CD4-positive, alpha-beta T cell treated with Interleukin-17A for 1 hour (primary cell): ENCODE data around the gene MYOZ3.

Experiments used
- DNase-seq: peaks from one replicate; pipeline ENCODE4 v3.0.0-alpha.2; 2020

The MYOZ3 gene

DNA sequence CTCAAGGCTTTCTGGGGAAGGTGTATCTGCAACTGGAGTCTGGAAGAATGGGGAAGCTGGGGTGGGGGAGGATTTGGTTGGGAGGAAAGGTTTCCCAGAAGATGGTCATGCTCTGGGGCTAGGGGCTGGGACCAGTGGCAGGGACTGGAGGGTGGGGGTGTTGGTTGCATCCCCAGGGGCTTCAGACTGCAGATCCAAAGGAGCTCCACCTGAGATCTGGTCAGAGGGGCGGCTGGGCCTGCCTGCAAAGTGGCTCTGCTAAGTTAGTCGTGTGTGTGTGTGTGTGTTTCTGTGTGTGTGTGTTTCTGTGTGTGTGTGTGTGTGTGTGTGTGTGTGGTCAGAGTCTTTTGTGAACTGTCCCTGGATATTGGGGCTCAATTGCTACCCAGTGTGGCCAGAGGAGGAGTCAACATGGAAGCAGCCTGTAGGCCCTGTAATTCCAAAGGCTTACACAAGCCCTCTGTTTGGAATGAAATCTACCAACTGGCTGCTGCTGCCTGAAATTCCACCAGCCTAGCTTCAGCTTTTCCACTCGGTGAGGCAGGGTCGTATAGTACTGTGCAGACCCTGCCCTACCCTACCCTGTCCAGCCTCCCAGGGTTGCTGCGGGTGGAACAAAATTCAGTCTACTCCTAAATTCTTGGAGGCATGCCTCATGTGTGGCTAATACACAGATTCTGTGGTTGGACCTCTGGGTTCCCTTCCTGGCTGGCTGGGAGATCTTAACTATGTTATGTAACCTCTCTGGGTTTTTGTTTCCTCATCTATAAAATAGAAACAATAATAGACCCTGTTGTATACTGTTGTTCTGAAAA lies 33.1 kb upstream of the MYOZ3 start:
- DNase-seq, result no peak

DNA sequence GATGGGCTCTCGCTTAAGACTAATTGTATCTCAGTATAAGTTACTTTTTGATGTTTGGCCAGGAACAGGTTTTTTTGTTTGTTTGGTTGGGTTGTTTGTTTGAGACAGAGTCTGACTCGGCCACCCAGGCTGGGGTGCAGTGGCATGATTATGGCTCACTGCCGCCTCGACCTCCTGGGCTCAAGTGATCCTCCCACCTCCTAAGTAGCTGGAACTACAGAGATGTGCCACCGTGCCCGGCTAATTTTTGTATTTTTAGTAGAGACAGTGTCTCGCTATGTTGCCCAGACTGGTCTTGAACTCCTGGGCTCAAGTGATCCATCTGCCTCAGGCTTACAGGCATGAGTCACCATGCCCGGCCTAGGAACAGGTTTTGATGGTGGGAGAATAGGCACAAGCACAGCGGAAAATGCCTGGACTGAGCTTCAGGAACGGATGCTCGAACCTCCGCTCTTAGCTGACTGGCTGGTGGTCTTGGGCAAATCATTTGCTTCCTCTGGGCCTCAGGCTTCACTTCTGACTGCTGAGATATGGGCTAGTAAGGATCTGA lies 32.0 kb upstream of the MYOZ3 start:
- no peak for DNase-seq

DNA sequence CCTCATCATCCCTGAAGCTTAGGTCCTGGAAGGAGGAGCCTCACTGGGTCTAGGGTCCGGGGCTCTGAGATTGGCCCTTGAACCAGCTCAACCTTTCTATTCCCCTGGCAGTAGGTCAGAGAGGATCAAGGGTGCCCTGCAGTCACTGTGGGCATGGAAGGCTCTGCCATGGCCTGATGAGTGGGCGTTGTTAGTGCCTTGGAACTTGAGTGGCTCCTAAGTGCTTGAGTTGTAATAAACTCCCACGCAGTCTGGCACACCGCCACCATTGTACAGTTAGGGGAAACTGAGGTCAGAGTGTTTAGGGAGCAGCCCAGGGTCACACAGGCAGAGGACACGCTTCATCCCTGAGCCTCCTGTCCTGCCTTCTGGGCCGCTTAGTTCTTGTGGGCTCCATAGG lies 31.0 kb upstream of the MYOZ3 start:
- DNase-seq, result no peak

DNA sequence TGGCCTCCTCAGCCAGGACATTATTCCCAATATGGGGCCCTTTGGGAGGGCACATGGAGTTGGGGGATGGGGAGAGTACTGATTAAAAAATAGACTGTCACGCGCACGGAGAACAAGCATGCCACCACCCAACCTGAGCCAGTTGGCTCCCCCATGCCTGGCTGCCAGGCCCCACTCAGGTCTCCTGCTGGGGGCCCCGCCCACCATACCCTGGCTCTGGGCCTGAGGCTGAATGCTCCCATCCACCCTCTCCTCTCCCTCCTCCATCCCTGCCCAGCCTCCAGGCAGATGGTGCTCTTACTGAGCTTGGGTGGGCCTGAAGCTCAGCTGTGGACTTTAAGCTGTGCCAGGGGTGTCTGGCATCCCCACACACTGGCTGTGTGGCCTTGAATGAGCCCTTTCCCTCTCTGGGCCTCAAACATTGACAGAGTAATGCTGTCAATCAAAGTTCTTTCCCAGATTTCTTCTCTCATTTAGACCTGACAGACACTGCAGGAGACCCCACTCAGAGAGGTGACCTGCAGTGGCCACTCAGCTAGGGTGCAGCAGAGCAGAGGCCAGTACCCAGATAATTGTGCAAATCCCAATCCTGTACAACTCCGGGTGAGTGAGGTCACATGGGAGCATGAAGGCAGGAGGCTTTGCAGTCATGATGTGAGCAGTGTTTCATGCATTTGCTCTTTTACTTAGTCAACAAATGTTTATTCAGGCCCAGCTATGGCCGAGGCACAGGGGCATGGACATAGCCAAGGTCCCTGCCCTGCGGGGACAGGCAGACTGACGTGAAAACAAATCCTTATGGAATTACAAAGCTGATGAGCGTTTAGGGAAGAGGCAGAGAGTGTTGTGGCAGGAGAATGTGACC lies 30.4 kb upstream of the MYOZ3 start:
- DNase-seq, result no peak

DNA sequence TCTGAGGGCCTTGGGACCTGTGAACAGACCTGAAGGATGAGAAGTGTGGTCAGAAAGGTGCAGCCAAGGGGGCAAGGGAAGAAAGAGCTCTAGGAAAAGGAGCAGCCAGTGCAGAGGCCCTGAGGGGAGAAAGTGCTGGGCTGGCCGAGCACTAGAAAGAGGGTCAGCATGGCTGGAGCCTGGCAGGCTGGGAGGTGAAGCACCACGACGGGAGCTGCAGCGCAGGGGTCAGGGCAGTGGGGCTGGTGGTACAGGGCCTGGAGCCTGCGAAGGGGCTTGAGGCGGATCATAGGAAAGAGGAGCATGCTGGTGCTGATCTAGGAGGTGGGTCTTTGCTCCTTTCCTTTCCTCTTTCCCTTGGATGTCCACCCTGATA lies 29.7 kb upstream of the MYOZ3 start:
- no peak for DNase-seq

DNA sequence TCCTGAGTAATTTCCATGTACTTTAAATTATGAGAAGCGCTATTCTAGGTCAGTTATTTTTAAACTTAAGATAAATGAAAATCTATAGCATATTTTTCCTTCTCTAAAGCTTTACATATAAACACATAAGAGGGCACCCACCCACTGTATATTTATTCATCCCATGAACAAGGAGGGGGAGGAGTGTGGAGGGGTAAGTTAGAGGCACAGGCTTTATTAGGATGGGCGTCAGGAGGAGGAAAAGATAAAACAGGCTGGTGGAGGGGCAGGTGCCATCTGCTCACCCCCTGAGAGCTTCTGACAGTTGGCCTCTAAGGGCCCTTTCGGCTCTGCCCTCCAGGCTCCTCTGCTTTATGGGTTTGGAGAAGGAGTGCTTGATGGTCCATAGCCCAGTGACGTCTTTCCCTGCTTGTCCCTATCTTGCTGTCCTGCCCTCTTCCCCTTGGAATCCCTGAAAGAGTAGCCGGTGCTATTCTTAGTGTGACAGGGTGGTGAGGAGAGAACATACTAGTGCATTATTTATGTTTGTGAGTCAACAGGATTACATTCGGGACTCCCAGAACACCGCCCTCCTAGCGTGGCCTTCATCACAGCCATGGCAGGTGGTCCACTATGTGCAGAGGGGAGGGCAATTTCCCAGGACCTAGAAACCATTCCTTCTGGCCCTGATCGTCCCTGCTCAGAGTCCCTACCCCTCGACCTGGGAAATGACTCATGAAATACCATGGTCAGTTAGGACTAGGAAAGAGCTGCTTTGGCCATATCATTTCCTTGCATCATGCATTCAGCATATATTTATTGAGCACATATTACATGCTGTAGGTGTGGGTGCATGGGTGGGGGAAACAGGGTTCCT lies 28.5 kb upstream of the MYOZ3 start:
- DNase-seq, result no peak

DNA sequence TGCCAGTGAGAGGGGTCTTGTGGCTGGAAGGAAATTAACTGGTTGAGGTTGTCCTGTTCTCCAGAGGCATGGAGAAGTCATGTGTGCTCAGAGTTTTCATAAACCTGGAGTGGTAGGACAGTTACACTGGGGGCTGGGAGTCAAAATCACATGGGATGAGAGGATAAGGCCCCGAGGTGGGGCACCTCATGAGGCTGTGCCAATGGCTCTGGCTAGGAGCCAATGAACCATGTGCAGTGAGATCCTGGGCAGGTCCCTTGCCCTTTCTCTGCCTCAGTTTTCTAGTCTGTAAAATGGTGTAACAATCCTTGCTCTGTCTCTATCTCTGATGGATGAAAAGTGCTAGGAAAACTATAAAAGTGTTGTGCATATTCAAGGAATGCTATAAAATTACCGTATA lies 27.6 kb upstream of the MYOZ3 start:
- DNase-seq, result no peak

DNA sequence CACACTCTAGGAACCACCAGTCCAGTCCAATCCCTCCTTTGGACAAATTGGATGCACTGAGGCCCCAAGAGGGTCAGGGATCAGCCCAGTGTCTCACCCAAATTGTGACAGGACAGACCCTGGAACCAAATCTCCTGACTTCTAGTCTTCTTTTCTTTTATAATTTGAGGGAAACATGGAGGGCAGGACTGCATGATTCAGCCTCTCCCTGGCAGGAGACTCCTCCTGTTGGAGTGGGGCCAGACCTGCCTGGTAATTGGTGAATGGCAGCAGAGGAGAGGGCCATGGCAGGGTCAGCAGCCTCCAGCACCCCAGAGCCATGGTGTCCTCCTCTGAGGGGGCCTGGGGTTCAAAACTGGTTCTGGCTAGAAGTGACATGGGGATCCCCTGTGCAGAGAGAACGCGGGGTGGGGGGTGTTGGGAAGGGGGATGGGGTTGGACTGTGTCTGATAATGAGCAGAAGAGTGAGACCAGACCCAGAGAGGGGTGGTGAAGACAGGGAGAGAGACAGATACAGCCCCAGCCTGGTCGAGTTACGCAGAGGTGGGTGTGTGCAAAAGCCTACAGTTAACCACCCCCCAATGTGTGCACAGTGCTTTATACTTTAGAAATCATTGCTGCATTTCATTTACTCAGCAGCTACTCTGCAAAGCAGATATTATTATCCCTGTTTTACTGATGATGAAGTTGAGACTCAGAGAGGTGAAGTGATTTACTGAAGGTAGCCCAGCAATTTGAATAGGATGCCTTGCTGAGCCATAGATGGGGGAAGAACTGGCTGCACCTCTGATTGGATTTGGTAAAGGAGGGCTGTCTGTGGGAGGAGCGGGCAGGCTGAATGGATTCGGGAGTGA lies 24.4 kb upstream of the MYOZ3 start:
- DNase-seq, result no peak

DNA sequence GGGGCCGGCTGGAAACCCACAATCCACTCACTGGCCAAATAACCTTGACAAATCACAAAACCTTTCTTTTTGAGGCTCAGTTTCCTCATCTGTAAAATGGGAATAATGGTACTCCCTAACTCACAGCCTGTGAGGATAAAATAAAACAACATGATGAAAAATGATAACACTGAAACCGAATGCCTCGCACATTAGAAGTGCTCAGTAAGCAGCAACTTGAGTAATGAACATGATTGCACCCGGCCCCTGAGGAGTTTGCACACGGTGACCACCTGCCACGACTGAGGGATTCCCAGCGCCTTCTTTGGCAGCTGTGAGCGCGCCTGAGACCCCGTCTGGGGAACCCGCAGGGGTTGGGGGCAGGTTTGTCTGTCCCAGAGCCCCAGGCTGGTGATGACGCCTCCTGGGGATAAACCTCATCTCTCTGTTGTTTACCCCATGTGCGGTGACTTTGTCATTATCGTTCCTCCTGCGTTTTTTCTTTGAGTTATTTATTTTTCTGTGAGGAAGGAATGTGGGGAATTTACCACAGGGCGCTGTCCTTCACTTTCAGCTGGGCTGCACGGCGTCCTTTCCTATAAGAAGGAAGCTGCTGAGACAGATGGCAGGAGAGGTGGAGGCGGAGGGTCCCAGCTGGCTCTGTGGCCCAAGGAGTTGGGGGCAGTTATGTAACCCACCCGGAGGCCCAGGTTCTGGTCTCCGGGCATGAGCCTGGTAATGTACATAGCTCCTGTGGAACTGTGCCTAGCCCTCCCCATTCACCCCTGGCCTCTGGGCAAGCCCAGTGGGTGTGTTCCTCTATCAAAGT lies 23.6 kb upstream of the MYOZ3 start:
- no peak for DNase-seq

DNA sequence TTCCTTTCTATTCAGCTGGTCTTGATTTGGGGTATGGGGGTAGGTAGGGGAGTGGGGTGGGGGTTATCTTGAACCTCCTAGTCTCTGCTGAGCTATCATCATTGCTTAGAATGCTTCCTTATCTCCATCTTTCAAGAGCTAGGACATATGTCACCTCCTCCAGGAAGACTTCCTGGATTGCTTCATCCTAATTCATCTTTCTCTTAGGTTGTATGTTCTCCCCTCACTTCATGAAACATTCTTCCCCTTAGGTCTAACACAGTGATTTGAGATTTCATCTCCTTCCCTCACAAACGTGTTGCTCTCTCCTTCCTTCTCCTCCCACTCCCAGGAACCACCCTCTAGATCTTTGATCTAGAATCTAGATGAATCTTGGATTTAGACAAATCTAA lies 23.0 kb upstream of the MYOZ3 start:
- no peak for DNase-seq

DNA sequence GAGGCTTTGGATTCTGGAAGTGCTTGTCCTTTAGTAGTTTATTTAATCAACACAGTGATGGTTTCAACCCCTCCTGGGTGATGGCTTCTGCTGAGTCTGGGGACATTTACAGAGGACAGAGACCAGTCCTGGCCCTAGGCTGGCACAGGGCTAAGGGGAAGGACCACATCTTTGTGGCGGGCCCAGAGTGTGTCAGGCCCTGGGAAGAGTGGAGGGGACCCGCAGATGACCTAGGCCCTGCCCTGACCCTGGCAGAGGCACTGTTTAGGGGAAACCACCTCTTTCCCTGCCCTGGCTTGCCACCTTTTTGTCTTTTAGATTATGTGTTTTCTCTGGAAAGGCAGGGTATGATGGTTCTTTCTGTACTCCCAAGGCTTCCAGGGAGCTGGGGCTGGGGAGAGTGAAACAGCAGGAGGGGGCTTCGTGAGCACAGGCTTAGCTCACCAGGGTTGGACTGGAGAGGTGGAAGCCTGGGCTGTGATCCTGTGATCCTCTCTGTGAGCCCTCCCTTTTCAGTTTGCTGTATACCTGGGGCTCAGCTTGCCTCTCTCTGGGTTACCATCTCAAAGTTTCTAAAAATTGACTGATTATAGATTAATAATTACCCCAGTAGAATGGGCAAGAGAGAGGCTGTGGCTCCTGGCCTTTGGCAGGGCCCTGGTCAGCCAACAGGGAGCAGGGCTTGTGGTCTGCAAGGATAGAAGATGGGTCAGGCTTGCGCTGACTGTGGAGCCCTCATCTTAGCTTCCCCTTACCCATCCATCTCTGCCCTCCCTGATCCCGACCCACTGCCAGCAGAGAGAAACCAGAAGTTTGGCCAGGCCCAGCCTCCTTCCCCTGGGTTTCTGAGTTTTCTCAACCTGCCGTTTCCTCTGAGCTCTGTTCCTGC lies 22.3 kb upstream of the MYOZ3 start:
- no peak for DNase-seq

DNA sequence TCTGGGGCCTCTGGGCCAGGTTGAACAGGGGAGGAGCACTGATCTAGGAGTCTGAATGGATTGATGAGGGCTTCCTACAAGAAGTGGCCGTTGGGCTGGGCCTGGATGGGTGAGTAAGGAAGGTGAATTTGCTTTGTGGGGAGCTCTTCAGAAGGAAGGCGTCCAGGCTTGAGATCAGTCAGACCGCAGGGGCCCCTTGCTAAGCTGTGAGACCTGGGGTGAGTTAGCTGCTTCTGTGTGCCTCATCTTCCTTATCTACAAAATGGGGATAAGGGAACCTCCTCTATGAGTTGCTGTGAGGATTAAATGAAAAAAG lies 21.7 kb upstream of the MYOZ3 start:
- DNase-seq, result no peak

DNA sequence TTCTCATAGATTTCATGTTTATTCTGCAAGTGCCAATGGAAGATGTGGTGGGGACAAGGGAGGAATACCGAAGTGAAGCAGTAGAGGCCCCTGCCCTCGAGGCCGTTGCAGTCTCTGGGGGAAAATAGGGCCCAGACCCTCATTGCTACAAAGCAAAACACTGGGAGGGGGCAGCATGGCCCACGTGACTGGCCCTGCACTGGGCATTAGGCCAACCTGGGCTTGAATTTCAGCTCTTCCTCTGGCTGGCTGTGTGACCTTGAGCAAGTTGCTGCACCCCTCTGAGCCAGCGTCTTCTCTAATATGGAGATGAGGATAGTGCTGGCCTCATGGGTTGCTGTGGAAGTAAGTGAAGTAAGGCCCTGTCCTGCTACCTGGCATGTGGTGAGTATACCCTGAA lies 21.3 kb upstream of the MYOZ3 start:
- DNase-seq, result no peak

DNA sequence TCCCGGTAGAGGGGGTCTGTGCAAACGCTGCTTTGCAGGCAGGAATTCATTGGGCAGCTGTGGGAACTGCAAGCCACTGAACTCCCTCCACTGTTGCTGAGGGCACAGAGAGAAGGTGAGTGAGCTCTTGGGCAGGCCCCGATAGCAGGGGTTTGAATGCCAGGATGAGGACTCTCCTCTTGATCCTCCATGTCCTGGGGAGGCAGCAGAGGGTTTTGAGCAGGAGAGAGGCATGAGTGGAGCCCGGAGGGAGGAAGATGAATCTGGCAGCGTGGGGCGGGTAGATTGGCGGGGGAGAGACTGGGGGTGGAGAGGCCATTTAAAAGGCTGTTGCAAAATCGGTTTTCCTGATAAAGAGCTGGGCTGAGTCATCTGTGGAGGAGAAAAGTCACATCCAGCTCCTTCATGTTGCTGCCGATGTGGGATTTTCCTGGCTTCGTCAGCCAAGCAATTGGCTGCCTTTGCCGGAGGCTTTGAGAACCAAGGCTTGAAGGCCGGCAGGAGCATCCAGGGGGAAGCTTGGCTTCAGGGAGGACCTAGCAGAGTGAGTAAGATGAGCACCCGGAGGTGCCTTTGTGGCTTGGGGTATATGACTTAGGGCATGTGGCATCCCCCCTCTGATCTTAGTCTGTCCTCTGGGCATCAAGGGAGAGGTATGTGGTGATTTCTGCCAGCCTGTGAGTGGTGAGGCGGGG lies 20.6 kb upstream of the MYOZ3 start, which contains the start of gene SYNPO:
Gene SYNPO (plus strand): TSS at position 350 of the 695 bp plus-strand sequence. CDS start 7,616 bp downstream, outside the sequence.
- no peak for DNase-seq

DNA sequence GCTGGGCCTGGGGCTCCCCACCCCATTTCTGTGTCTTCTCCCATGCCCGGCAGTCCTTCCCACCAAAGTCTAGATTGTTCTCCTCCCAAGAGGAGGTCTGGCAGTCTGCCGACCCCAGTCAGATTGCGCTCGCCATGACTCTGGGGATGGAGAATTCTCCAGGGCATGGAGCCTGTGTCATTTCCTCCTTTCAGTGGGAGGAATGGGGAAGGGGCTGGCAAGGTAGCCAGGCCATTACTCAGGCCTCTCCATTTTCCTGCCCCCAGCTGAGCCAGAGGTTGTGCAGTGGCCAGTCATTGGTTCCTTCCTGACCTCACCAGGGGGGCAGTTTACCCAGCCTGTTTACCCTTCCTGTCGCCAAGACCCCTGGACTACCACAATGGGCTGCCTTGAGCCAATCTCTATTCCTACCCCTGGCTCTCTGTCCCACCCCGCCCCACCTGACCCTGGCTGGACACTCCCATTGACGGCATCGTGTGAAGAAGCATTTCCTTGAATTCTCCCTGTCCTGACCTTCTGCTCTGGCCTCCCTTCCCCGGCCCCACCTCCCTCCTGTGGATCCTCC lies 20.0 kb upstream of the MYOZ3 start:
- no peak for DNase-seq

DNA sequence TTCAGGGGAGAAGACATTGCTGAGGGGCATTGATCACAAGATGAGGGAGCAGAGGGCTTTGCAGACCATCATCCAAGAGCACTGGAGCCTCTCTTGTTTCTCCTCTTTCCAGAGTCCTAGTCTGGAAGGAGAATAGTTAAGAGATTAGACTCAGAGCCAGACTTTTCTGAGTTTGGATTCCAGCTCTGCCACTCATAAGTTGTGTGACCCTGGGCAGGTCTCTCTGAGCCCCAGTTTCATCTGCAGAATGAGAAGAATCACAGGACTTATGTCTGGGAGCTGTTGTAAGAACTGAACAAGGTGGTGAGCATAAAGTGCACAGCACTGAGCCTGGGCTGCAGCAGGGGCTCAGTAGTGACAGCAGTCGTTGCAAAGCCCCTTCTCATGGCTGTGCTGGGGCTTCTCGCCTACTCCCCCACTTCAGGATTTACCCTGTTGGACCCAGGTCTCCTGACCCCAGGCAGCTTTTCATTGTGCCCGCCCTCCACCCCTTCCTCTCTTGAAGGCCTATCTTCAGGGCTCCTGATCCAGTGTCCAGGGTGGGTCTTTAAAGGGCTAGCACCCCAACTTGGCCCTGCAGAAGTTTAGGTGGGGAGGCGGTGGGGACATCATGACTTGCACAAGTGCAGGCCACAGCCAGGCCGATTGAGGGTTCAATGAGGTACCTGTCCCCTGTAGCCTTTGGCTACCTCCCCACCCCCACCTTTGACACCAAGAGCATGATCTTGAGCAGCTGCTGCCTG lies 19.1 kb upstream of the MYOZ3 start:
- no peak for DNase-seq

DNA sequence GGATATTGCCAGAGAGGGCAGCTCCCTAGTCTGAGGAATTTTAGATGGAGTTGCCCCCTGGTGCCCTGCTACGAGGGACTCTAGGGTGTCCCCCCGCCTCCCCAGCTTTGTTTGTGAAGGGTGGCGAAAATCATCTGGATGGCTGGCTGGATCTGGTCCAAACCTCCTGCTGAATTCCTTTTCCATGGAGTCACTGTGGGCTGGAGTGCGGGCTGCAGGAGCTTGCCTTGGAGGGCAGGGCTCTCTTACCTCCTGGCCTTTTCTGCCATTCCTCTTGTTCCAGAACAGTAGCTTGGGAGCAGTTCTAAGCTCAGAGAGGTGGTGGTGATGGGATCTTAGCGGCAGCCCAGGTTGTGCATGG lies 18.5 kb upstream of the MYOZ3 start:
- DNase-seq, result no peak

DNA sequence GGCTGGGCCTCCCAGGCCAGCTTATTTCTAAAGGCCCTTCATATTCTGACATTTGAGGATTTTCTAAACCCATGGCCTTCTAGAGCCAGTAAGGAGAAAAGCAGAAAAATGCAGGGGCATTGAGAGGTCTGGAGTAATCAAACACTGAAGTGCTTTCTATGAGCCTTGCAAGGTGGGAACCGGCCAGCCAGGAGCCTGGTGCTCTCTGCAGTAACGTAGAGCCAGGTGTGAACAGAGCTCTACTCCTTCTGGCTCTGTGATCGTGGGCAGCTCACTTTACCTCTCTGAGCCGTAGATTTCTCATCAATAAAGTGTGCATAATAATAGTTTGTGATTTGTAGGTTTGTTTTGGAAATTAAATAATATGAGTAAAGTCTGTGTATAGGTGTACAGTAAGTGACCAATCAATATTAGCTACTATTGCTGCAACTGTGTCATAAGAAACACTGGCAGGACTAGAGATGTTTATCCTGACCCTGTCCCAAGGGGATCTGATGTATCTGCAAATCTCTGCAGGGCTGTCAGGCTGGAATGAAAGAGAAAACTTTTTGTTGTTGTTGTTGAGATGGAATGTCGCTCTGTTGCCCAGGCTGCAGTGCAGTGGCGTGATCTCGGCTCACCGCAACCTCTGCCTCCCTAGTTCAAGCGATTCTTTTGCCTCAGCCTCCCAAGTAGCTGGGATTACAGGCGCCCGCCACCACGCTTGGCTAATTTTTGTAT lies 17.9 kb upstream of the MYOZ3 start:
- DNase-seq, result no peak
